ENCODE results near the gene TADA2A. TPM values are rescaled to one million over a fixed set of nuclear protein-coding genes. Genes with fewer than 3 reads are reported as not detected.
"Not testable (repeated sequence)": the region's sequence is repeated elsewhere in the genome, so short reads cannot be mapped to it uniquely, and the experiment has no call there.

TADA2A gene
- total RNA-seq, 1 experiment from 2014 or later, result 20.0 TPM

- DNase-seq (ENCODE audit: low spot score), result peak; percentile 87
Measured at GRCh38 chr17:37490638-37491614, 84.2 kb downstream of the TADA2A start.

GRCh38 chr17:37492167-37492566 lies 85.5 kb downstream of the TADA2A start:
- DNase-seq (ENCODE audit: low spot score), result peak; percentile 5

- no peak for DNase-seq (ENCODE audit: low spot score)
Measured at GRCh38 chr17:37493249-37494027, 86.8 kb downstream of the TADA2A start.

GRCh38 chr17:37494401-37494831 lies 87.7 kb downstream of the TADA2A start:
- no peak for DNase-seq (ENCODE audit: low spot score)

DNA sequence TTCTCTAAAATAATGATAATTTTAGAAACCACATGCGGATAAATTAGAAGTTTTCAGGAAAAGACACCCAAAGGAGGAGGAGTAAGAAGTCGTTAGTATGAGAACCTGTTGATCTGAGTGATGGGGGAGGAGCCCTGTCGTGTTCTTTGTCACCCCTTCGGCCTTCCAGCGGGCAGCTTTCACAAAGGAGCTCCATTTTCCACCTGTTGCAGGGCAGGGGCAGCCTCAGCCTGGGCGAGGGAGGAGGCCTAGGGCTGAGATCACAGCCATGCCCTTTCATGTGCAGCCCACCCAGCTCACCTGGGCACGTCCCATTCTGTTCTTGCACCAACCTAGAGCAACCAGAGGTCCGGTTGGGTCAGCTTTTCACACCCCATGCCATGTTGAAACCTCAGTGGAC lies 88.3 kb downstream of the TADA2A start:
- no peak for DNase-seq (ENCODE audit: low spot score)

DNA sequence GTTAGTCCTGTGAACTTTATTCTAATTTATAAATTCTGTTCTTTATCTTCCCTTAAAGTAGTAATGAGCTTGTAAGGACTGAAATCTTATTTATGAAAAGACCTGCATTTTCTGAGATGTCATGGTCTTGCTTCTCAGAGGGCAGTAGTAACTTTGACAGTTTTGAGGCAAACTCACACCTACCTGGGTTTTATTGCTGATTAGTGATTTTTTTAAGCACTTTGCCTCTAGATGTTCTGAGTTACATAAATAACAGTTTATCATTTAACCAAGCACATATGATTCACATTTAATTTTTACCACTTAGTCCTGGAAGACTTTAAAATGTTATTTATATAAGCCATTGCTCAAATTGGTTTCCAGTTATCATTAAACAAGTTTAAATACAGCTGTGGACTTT lies 93.7 kb downstream of the TADA2A start:
- DNase-seq (ENCODE audit: low spot score), result no peak

DNA sequence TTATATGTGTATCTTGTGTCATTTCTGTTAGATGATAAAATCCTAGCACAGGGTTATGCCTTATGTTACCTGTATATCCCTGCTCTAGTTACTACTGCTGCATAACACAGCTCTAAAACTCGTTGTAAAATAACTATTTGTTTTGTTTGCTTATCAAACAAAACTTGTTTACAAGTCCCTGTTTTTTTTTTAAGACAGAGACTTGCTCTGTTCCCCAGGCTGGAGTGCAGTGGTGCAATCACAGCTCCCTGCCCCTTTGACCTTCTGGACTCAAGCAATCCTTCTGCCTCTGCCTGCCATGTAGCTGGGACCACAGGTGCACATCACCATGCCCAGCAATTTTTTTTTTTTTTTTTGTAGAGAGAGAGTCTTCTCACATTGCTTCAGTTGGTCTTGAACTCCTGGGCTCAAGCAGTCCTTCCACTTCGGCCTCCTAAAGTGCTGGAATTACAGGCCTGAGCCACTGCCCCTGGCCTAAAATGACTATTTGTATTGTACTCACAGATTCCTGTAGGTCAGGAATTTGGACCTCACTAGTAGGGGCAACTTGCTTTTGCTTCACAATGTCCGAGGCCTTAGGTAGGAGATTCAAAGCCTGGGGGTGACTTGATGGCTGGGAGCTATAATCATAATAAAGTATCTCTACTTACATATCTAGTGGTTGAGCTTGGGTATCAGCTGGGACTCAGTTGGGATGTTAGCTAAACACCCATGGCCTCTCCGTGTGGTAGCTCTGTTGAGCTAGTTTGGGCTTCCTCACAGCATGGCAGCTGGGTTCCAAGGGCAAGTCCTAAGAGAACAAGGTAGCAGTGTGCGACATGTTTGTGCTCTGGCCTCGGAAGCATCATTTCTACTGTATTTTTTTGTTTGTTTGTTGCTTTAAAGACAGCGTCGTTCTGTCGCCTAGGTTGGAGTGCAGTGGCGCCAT lies 95.6 kb downstream of the TADA2A start:
- DNase-seq (ENCODE audit: low spot score), result no peak

GRCh38 chr17:37503148-37503547 lies 96.5 kb downstream of the TADA2A start:
- no peak for DNase-seq (ENCODE audit: low spot score)

GRCh38 chr17:37505333-37505732 lies 98.6 kb downstream of the TADA2A start:
- DNase-seq (ENCODE audit: low spot score), result no peak

- DNase-seq (ENCODE audit: low spot score), result peak; percentile 78
Measured at GRCh38 chr17:37506678-37507077, 100.0 kb downstream of the TADA2A start.

GRCh38 chr17:37507111-37507510 lies 100.4 kb downstream of the TADA2A start:
- no peak for DNase-seq (ENCODE audit: low spot score)

- no peak for DNase-seq (ENCODE audit: low spot score)
Measured at GRCh38 chr17:37510056-37510455, 103.4 kb downstream of the TADA2A start.

GRCh38 chr17:37511642-37512041 lies 105.0 kb downstream of the TADA2A start:
- not testable (repeated sequence) for DNase-seq (ENCODE audit: low spot score)

GRCh38 chr17:37512442-37513068 lies 105.9 kb downstream of the TADA2A start:
- no peak for DNase-seq (ENCODE audit: low spot score)

- DNase-seq (ENCODE audit: low spot score), result no peak
Measured at GRCh38 chr17:37513711-37514110, 107.0 kb downstream of the TADA2A start.

GRCh38 chr17:37516127-37516571 lies 109.5 kb downstream of the TADA2A start:
- no peak for DNase-seq (ENCODE audit: low spot score)

DNA sequence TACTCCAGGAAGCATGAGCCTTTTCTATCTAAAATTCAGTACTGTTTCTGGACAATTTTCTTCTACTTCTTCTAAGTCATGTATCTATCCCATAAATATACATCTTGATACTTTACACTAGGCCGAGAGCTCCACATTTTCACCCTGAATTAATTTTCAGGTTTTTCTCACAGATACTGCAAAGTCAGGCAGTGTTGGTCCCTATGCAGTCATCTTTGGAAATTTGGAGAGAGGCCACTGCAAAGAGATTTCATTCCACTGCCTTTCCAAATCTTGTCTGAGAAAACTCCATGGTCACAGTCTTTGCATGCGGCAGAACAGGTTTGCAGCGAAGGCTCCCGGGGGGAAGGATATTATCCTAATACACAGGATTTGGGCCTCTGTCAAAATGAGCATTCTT lies 111.2 kb downstream of the TADA2A start:
- no peak for DNase-seq (ENCODE audit: low spot score)

GRCh38 chr17:37518826-37519225 lies 112.1 kb downstream of the TADA2A start:
- DNase-seq (ENCODE audit: low spot score), result no peak

DNA sequence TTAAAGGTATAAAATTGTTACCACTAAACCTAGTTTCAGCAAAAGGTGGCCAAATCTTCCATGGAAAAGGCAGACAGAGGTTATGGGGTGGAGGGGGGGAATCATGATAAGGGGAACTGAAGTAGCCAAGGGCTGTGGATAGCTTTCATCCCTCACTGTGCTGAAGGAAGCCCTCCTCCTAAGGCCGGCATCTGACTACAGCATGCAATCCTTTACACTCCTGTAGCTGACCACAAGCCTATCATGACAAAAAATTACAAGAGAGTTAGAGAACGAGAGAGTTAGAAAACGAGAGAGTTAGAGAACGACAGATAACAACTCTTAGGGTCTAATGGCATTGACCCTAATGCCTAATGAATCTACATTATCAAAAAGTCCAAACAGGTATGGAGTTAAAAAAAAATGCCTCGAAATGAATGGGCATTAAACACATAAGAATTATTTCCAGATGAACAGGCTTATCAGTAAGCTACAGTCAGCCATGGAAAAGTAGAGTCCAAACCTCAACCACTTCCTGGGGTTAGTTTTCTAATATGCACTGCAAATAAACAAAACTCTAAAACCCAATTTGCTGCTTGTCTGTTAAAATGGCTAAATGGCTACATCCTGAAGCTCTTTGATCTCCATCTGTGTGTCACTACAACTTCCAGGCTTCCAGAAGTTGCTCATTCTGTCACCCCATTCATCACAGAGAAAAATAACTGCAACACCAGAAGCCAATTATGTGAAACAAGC lies 112.7 kb downstream of the TADA2A start:
- no peak for DNase-seq (ENCODE audit: low spot score)

- no peak for DNase-seq (ENCODE audit: low spot score)
Measured at GRCh38 chr17:37520174-37520573, 113.5 kb downstream of the TADA2A start.
